Breast epithelium (tissue), 3 donors: ENCODE measurements around the gene TMEM179.

Experiments used
- POLR2A ChIP-seq: fragments of 450-650 bp; IDR thresholded peaks from one replicate; pipeline ENCODE4 v1.6.1; 2016; ENCODE audit warnings: antibody characterized with exemption, mild to moderate bottlenecking, moderate library complexity
- TF ChIP-seq, protein P1 (sequence below), 3 donors: fragments of 450-650 bp; IDR thresholded peaks; one replicate each; pipeline ENCODE4 v1.5.1; 2016 to 2017; ENCODE audit warnings: antibody characterized with exemption in 3 of 3, mild to moderate bottlenecking in 3 of 3, moderate library complexity in 3 of 3

DNA sequence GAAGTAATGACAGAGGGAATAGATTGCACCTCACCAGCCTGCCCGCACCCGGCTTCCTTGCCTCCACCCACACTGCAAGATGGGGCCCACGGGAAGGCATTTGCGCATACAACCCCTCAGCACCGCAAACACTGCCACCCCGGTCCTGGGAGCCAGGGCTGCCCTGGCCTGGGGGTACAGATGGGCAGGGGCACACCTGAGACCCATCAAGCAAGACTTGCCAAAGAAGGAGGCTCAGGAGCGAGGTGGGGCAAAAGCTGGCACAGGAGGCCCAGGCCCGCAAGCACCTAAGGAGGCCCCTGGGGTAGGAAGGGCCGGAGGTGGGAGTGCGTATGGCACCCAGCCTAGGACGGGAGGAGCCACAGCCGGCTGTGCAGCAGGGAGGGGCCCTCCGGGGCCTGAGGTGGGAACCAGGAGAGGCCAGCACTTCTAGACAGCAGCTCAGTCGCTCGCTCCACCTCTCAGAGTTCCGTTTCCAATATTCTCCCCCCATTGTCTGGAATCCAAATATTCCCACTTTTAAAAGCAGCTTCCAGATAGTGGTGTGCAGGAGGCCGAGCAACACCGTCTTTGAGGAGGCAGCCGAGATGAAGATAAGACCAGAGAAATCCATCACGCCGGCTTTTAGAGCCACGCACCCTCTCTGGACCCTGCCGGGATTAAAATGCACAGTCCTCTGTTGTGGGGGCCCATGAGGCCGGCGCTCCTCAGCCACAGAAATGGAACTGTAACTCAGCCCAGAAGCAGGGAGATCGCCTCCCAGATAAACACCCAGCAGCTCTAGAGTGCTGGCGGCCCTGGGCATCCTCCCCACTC, 37.2 kb downstream of the TMEM179 start:
- no peak for TF ChIP-seq POLR2A
- TF ChIP-seq, protein P1, sequence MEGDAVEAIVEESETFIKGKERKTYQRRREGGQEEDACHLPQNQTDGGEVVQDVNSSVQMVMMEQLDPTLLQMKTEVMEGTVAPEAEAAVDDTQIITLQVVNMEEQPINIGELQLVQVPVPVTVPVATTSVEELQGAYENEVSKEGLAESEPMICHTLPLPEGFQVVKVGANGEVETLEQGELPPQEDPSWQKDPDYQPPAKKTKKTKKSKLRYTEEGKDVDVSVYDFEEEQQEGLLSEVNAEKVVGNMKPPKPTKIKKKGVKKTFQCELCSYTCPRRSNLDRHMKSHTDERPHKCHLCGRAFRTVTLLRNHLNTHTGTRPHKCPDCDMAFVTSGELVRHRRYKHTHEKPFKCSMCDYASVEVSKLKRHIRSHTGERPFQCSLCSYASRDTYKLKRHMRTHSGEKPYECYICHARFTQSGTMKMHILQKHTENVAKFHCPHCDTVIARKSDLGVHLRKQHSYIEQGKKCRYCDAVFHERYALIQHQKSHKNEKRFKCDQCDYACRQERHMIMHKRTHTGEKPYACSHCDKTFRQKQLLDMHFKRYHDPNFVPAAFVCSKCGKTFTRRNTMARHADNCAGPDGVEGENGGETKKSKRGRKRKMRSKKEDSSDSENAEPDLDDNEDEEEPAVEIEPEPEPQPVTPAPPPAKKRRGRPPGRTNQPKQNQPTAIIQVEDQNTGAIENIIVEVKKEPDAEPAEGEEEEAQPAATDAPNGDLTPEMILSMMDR (IDR thresholded peaks at IDR 0.05) = no peak
